Prostate gland (tissue), 2 donors: ENCODE data around the gene AP2A1. TPM values are rescaled to one million over a fixed set of nuclear protein-coding genes. Genes with fewer than 3 reads are reported as not detected.
A peak's percentile ranks its signal among the peaks of the same experiment; 100 is the strongest.

Experiments
- DNase-seq: peaks from one replicate; pipeline ENCODE4 v3.0.0-alpha.2; 2019; ENCODE audit warnings: low spot score
- H3K27ac ChIP-seq, 2 donors: fragments of 200-600 bp; sonication (generic); 2 replicates each; pipeline ENCODE4 v1.5.1; 2017 to 2019
- H3K27me3 ChIP-seq: fragments of 200-600 bp; sonication (generic); replicated peaks from 2 replicates; pipeline ENCODE4 v1.5.1; 2019; ENCODE audit not compliant: insufficient read depth
- H3K36me3 ChIP-seq, 2 donors: fragments of 200-600 bp; sonication (generic); 1 replicate in 1 of 2; 2 replicates in 1 of 2; pipeline versions ENCODE4 v1.5.1 to v1.8.1; 2017 to 2019
- H3K4me1 ChIP-seq: fragments of 200-600 bp; sonication (generic); replicated peaks from 2 replicates; pipeline ENCODE4 v1.5.1; 2019
- H3K4me3 ChIP-seq, 2 donors: fragments of 200-600 bp; sonication (generic); 2 replicates each; pipeline ENCODE4 v1.5.1; 2017 to 2019
- H3K9me3 ChIP-seq: fragments of 200-600 bp; sonication (generic); 2 replicates; pipeline ENCODE4 v1.5.1; 2017
- CTCF ChIP-seq, 4 experiments: fragments of 200-600 bp in 2 of 4; fragments of 450-650 bp in 2 of 4; sonication (generic) in 2 of 4; IDR thresholded peaks; 1 replicate in 3 of 4; 2 replicates in 1 of 4; pipeline ENCODE4 v1.5.1; 2016 to 2019; ENCODE audit warnings: antibody characterized with exemption in 4 of 4, mild to moderate bottlenecking in 2 of 4, moderate library complexity in 2 of 4
- POLR2A ChIP-seq: fragments of 450-650 bp; IDR thresholded peaks from one replicate; pipeline ENCODE4 v1.6.1; 2016; ENCODE audit warnings: antibody characterized with exemption, mild to moderate bottlenecking
- POLR2AphosphoS5 ChIP-seq: sonication (generic); formaldehyde crosslinking; IDR thresholded peaks from one replicate; pipeline ENCODE4 v1.6.1; 2017; ENCODE audit warnings: antibody characterized with exemption
- WGBS: methylation state at CpG from one replicate; pipeline ENCODE4 v1.1.5; 2018; 5-methylcytosine and 5-hydroxymethylcytosine counted together
- intact Hi-C: fragments of 100-400 bp; cut with DNase I; formaldehyde crosslinking; loops from one replicate; pipeline ENCODE4 v1.14.2; 2022
- total RNA-seq, 2 donors: library from RNA; depleted of rRNA; stranded (reverse); fragments of >200 nt; gene quantifications; one replicate each; pipeline ENCODE4 v1.1.0, GENCODE V29; 2016

Gene AP2A1
- total RNA-seq, 2 donors from 2014 or later: 62.7 to 252 TPM

DNA sequence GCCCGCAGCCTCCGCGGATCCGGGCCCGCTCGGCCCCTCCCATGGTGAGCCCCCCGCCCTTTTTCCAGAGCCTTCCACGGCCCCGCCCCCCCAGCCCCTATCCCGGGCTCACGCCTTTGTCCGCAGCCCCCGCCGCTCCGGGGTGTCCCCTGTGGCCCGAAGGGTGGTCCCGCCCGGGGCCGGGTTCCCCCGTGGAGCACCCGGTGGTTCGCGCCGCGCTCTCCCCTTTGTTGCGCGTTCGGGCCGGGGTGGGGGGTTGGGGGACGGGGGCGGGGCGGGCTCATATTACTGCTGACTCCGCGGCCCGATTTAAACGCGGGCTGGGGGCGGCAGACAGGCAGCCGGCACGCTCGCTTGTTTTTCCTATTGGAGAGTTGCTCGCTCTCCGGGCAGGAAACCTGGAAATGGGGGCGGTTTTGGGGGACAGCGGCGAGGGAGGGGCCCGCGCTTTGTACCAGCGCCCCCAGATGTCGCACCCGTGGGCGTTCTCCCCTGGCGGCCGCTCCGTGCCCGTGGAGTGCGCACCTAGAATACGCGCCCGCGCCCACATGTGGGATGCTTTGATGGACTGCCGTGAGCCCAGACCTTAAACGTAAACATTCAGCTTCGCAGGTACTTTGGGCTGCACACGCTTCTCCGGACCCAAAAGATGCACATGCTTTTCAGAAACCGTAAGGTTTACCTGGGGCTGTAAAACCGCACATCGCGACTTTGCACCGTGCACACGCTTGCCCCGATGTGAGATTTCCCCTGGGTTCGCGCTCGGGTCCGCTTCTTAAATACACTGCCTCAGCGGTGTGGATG, 84.9 kb downstream of the AP2A1 start:
- intact Hi-C loops: loop anchor here (5.0 kb wide), 1 partner anchor 34 kb away; the partner anchor contains the start of gene MED25
- WGBS: 2% methylated on average over 54 of the region's 78 CpGs
- no peak for DNase-seq

DNA sequence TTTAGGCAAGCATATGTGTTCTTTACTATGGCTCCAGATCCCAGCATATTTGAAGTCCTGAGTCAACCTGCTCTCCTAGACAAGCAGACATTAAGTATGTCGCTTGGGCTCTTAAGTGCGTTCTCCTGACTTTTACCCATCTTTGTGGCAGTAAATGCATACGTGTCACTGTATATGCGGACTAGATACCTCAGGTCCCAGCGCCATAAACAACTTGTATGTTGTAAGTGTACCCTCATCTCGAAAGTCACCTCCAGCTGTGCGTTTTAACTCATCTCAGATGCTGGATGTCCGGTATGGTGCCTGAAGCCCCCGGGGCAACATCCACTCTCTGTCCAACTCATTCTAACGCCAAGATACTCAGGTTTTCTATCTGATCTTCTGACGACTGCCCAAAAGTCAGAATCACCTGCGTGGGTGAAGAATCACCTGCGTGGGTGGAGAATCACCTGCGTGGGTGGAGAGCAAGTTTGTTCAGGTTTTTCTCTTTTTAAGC, 85.9 kb downstream of the AP2A1 start:
- Histone ChIP-seq H3K27ac (peak overlapping the region; percentile 99 to 100), H3K9me3 (no peaks in the 10 kb centered on the region), H3K27me3 (no peaks in the 10 kb centered on the region), H3K4me3 (peak overlapping the region; percentile 62 to 91), H3K36me3 (peaks cover 2 to 24% of the 10 kb centered on the region in 2 donors), H3K4me1 (no peaks in the 10 kb centered on the region)
- TF ChIP-seq POLR2A (no peak), CTCF (IDR thresholded peaks at IDR 0.05) (no peak), POLR2AphosphoS5 (no peak)
- intact Hi-C loops: loop anchor here (5.0 kb wide), 1 partner anchor 35 kb away; the partner anchor contains the start of gene MED25
- no peak for DNase-seq
- 48% methylated on average over 14 of the region's 14 CpGs for whole genome bisulfite sequencing

More for the DNA sequence above, 84.9 kb downstream of the AP2A1 start:
- Histone ChIP-seq H3K4me1 (no peaks in the 10 kb centered on the region), H3K9me3 (no peaks in the 10 kb centered on the region), H3K36me3 (peaks cover 0 to 14% of the 10 kb centered on the region in 2 donors), H3K4me3 (peak overlapping the region; percentile 62 to 91), H3K27ac (peak overlapping the region; percentile 99 to 100), H3K27me3 (no peaks in the 10 kb centered on the region)
- no peak for TF ChIP-seq CTCF (IDR thresholded peaks at IDR 0.05)
- TF ChIP-seq POLR2A: no peak
- no peak for TF ChIP-seq POLR2AphosphoS5

DNA sequence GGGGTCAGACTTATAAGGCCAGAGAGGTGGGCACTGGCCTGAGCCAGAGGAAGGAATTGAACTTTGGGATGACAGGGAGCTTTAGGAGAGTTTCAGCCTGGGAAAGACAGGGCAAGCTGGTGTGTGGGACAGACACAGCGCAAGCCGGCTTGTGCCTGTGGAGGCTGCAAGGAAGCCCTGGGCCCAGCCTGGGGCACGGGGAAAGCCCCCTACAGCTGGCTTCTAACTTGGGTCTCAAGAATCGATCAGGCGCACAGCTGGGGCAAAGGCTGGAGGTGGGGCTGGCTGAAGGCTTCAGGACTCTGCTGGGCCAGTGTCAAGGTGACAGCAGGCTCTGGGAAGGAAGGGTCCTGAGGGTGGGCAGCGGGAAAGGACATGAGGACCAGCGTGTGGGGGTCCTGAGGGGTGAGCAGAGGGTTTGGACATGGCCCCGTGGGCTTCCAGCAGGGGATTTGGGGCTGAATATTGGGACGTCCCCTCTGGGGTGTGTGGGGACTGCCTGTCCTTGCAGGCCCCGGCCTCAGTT, 87.1 kb downstream of the AP2A1 start:
- WGBS: 81% methylated on average over 10 of the region's 10 CpGs
- intact Hi-C loops: loop anchor here (5.0 kb wide), 1 partner anchor 37 kb away; the partner anchor contains the start of gene MED25
- Histone ChIP-seq H3K4me1 (no peaks in the 10 kb centered on the region), H3K4me3 (no peak overlapping the region), H3K27ac (peak overlapping the region in 1 of 2 donors; percentile 40), H3K9me3 (no peaks in the 10 kb centered on the region), H3K27me3 (no peaks in the 10 kb centered on the region), H3K36me3 (peaks cover 2 to 32% of the 10 kb centered on the region in 2 donors)
- no peak for TF ChIP-seq POLR2A
- no peak for DNase-seq

DNA sequence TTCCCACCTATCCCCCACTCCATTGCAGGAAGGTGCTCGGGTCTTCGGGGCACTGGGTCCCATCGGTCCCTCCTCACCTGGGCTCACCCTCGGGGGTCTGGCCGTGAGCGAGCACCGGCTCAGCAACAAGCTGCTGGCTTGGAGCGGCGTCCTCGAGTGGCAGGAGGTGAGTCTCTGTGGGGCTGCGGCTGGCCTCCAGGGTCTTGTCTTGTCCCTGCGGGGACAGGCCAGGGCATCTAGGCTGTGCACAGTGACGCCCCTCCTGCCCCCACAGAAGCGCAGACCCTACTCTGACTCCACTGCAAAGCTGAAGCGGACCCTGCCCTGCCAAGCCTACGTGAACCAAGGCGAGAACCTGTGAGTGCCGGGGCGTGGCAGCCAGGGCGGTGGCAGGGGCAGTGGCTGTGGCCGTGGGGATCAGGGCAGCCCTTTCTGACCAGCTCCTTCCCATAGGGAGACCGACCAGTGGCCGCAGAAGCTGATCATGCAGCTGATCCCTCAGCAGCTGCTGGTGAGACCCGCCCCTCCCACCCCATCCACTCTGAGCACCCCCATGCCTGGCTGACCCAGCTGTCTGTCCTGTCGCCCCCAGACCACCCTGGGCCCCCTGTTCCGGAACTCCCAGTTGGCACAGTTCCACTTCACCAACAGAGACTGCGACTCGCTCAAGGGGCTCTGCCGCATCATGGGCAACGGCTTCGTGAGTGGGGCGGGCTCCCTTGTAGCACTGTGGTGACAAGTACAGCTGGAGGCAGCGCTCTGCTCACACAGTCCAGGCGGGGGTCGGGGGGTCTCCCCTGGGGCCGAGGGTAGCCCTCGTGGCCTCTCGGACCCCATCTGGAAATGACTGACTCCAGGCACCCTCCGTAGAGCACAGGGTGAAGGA, 87.8 kb downstream of the AP2A1 start:
- H3K36me3 ChIP-seq: peaks cover 2 to 32% of the 10 kb centered on the region in 2 donors
- H3K9me3 ChIP-seq: no peaks in the 10 kb centered on the region
- no peaks in the 10 kb centered on the region for H3K4me1 ChIP-seq
- H3K27ac ChIP-seq: peak overlapping the region in 1 of 2 donors; percentile 31
- intact Hi-C loops: loop anchor here (5.0 kb wide), 1 partner anchor 37 kb away; the partner anchor contains the start of gene MED25
- H3K27me3 ChIP-seq: no peaks in the 10 kb centered on the region
- H3K4me3 ChIP-seq: no peak overlapping the region
- TF ChIP-seq POLR2AphosphoS5 (no peak), POLR2A (no peak), CTCF (IDR thresholded peaks at IDR 0.05) (no peak)
- DNase-seq: no peak
- WGBS: 89% methylated on average over 20 of the region's 39 CpGs

- Histone ChIP-seq H3K27ac (peak overlapping the region in 1 of 2 donors; percentile 31), H3K9me3 (no peaks in the 10 kb centered on the region), H3K27me3 (no peaks in the 10 kb centered on the region), H3K4me3 (no peak overlapping the region), H3K36me3 (peaks cover 2 to 32% of the 10 kb centered on the region in 2 donors), H3K4me1 (no peaks in the 10 kb centered on the region)
- DNase-seq: no peak
- TF ChIP-seq POLR2AphosphoS5 (no peak), CTCF (IDR thresholded peaks at IDR 0.05) (no peak), POLR2A (no peak)
- 82% methylated on average over 12 of the region's 12 CpGs for WGBS
- intact Hi-C loops: no loop called here
Measured at GRCh38 chr19:49855277-49855675, 88.5 kb downstream of the AP2A1 start.
